HG03064 (cell line): Measurements from ENCODE around the gene CTNNA2.

Source experiments
- ATAC-seq: cut with Tn5 transposase; IDR thresholded peaks from one replicate; pipeline ENCODE4 v1.9.1; 2021; ENCODE audit warnings: low read depth; ENCODE audit not compliant: unreplicated experiment

CTNNA2 gene

GRCh38 chr2:79844011-79844410 lies 331.2 kb downstream of the CTNNA2 start:
- no peak for ATAC-seq

GRCh38 chr2:79846878-79847277 lies 334.0 kb downstream of the CTNNA2 start:
- ATAC-seq, result no peak

- no peak for ATAC-seq
Observed at GRCh38 chr2:79849241-79849640, 336.4 kb downstream of the CTNNA2 start.

- no peak for ATAC-seq
Observed at GRCh38 chr2:79849949-79850348, 337.1 kb downstream of the CTNNA2 start.

- ATAC-seq, result no peak
Observed at GRCh38 chr2:79850912-79851311, 338.1 kb downstream of the CTNNA2 start.

GRCh38 chr2:79855264-79856006 lies 342.6 kb downstream of the CTNNA2 start:
- no peak for ATAC-seq

GRCh38 chr2:79857888-79858287 lies 345.0 kb downstream of the CTNNA2 start:
- ATAC-seq, result no peak

GRCh38 chr2:79860228-79861058 lies 347.6 kb downstream of the CTNNA2 start:
- ATAC-seq, result no peak

- ATAC-seq, result no peak
Observed at GRCh38 chr2:79861059-79861374, 348.2 kb downstream of the CTNNA2 start.

GRCh38 chr2:79862756-79863155 lies 349.9 kb downstream of the CTNNA2 start:
- ATAC-seq, result no peak

- ATAC-seq, result no peak
Observed at GRCh38 chr2:79872656-79873055, 359.8 kb downstream of the CTNNA2 start.

GRCh38 chr2:79874015-79874414 lies 361.2 kb downstream of the CTNNA2 start:
- ATAC-seq, result no peak

GRCh38 chr2:79876430-79876829 lies 363.6 kb downstream of the CTNNA2 start:
- ATAC-seq, result no peak

- ATAC-seq, result no peak
Observed at GRCh38 chr2:79882548-79882947, 369.7 kb downstream of the CTNNA2 start.

- no peak for ATAC-seq
Observed at GRCh38 chr2:79887747-79888374, 375.0 kb downstream of the CTNNA2 start.

GRCh38 chr2:79892123-79892522 lies 379.3 kb downstream of the CTNNA2 start:
- no peak for ATAC-seq

- no peak for ATAC-seq
Observed at GRCh38 chr2:79899196-79899595, 386.3 kb downstream of the CTNNA2 start.

- no peak for ATAC-seq
Observed at GRCh38 chr2:79901161-79901560, 388.3 kb downstream of the CTNNA2 start.

GRCh38 chr2:79903222-79904000 lies 390.6 kb downstream of the CTNNA2 start:
- no peak for ATAC-seq

GRCh38 chr2:79906139-79906890 lies 393.5 kb downstream of the CTNNA2 start:
- no peak for ATAC-seq
